Trophoblast cell (in vitro differentiated cells and primary cell): ENCODE results near the gene C1orf35.

ENCODE experiments used
- DNase-seq, 2 donors: peaks; one replicate each; pipeline ENCODE4 v3.0.0-alpha.2; 2016
- H2AFZ ChIP-seq: 2 replicates; pipeline ENCODE4 v1.6.1; 2013; ENCODE audit warnings: low read length, moderate library complexity, mild to moderate bottlenecking; ENCODE audit not compliant: insufficient read depth, poor library complexity
- H2AK5ac ChIP-seq: 2 replicates; pipeline ENCODE4 v1.6.1; 2013; ENCODE audit warnings: mild to moderate bottlenecking, low read length
- H2BK120ac ChIP-seq: 2 replicates; pipeline ENCODE4 v1.6.1; 2013; ENCODE audit warnings: low read length, mild to moderate bottlenecking, moderate library complexity; ENCODE audit not compliant: insufficient read depth, poor library complexity
- H2BK12ac ChIP-seq: 2 replicates; pipeline ENCODE4 v1.6.1; 2013; ENCODE audit warnings: mild to moderate bottlenecking, low read length, moderate library complexity
- H2BK5ac ChIP-seq: 2 replicates; pipeline ENCODE4 v1.6.1; 2013; ENCODE audit warnings: low read length, low read depth, moderate library complexity, mild to moderate bottlenecking; ENCODE audit not compliant: poor library complexity
- H3K14ac ChIP-seq: 2 replicates; pipeline ENCODE4 v1.6.1; 2013; ENCODE audit warnings: mild to moderate bottlenecking, low read length
- H3K18ac ChIP-seq: 2 replicates; pipeline ENCODE4 v1.6.1; 2013; ENCODE audit warnings: mild to moderate bottlenecking, low read length
- H3K23ac ChIP-seq: 2 replicates; pipeline ENCODE4 v1.6.1; 2013; ENCODE audit warnings: low read length
- H3K27ac ChIP-seq: 2 replicates; pipeline ENCODE4 v1.5.1; 2013; ENCODE audit warnings: low read depth, mild to moderate bottlenecking, inconsistent platforms, low read length, moderate library complexity
- H3K27me3 ChIP-seq: 2 replicates; pipeline ENCODE4 v1.6.1; 2013; ENCODE audit warnings: inconsistent platforms, mild to moderate bottlenecking, low read length, moderate library complexity; ENCODE audit not compliant: insufficient read depth
- H3K36me3 ChIP-seq, 2 experiments: 1 replicate in 1 of 2; 2 replicates in 1 of 2; pipeline ENCODE4 v1.6.1; 2013; ENCODE audit warnings: low read length in 2 of 2, mild to moderate bottlenecking in 2 of 2, moderate library complexity in 1 of 2; ENCODE audit not compliant: insufficient read depth in 2 of 2, control insufficient read depth in 1 of 2
- H3K4ac ChIP-seq: 2 replicates; pipeline ENCODE4 v1.6.1; 2013; ENCODE audit warnings: low read depth, mild to moderate bottlenecking, low read length, moderate library complexity
- H3K4me1 ChIP-seq, 2 experiments: 1 replicate in 1 of 2; 2 replicates in 1 of 2; pipeline ENCODE4 v1.6.1; 2013; ENCODE audit warnings: low read length in 2 of 2, mild to moderate bottlenecking in 2 of 2, moderate library complexity in 1 of 2; ENCODE audit not compliant: insufficient read depth in 2 of 2, control insufficient read depth in 1 of 2
- H3K4me2 ChIP-seq: 2 replicates; pipeline ENCODE4 v1.6.1; 2013; ENCODE audit warnings: inconsistent platforms, mild to moderate bottlenecking, low read length, moderate library complexity
- H3K4me3 ChIP-seq: 2 replicates; pipeline ENCODE4 v1.5.1; 2013; ENCODE audit warnings: mild to moderate bottlenecking, low read depth, low read length, inconsistent platforms
- H3K79me1 ChIP-seq: one replicate; pipeline ENCODE4 v1.6.1; 2013; ENCODE audit warnings: low read length
- H3K79me2 ChIP-seq: 2 replicates; pipeline ENCODE4 v1.6.1; 2013; ENCODE audit warnings: low read length, mild to moderate bottlenecking; ENCODE audit not compliant: control insufficient read depth, insufficient read depth, poor library complexity
- H3K9ac ChIP-seq: 2 replicates; pipeline ENCODE4 v1.6.1; 2013; ENCODE audit warnings: mild to moderate bottlenecking, low read length
- H3K9me3 ChIP-seq: 2 replicates; pipeline ENCODE4 v1.6.1; 2013; ENCODE audit warnings: low read depth, mild to moderate bottlenecking, control low read depth, inconsistent platforms, low read length; ENCODE audit not compliant: insufficient read depth
- H4K12ac ChIP-seq: 2 replicates; pipeline ENCODE4 v1.6.1; 2013; ENCODE audit warnings: low read depth, mild to moderate bottlenecking, low read length, moderate library complexity
- H4K8ac ChIP-seq: 2 replicates; pipeline ENCODE4 v1.6.1; 2013; ENCODE audit warnings: low read depth, mild to moderate bottlenecking, low read length, moderate library complexity
- H4K91ac ChIP-seq: one replicate; pipeline ENCODE4 v1.6.1; 2013; ENCODE audit warnings: low read depth, mild to moderate bottlenecking, low read length, moderate library complexity
- WGBS: extraction: QIAGEN DNeasy Blood & Tissue Kit; methylation state at CpG from one replicate; pipeline ENCODE4 v1.1.7; 2013; ENCODE audit warnings: missing lambda C conversion rate; ENCODE audit not compliant: insufficient read length, insufficient coverage; ENCODE audit errors: extremely low coverage; 5-methylcytosine and 5-hydroxymethylcytosine counted together

The C1orf35 gene

DNA sequence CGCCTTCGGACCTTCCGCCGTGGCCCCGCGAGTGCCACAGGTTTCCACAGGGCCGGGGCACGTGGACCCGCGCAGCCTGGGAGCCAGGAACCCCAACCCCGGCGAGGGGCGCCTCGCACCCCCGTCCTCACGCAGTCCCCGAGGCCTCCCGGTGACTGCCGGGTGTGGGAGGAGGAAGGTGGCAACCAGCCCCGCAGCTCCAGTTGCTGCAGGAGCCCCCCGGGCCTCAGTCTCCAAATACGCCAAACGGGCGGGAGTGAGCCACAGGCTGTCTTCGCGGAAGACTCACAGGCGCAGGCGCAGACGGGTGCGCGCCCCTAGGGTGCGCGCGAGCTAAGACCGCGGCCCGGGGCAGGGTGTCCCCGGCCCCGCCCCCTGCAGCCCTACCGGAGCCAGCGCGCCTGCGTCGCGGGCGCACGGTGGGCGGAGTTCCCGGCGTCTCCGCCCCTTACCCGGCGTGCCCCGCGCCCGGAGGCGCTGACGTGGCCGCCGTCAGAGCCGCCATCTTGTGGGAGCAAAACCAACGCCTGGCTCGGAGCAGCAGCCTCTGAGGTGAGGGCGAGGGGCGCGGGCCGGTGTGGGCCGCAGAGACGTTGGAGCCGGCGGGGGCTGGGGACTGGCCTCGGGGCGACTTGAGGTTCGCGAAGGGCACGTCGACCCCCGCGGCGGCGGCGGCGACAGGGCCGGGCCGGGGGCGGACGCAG, 20.8 kb downstream of the C1orf35 start, which contains the start of gene ARF1:
TSS of gene ARF1 (plus strand) at position 495 of the 704 bp plus-strand sequence. CDS start 14,407 bp downstream, outside the sequence.
- Histone ChIP-seq H3K9ac (peak within 1 kb of the TSS; percentile 83), H3K27ac (peak within 1 kb of the TSS; percentile 78), H3K36me3 (peaks cover 4 to 9% of the 10 kb centered on the region in 2 experiments), H2AK5ac (peak within 1 kb of the TSS; percentile 93), H4K8ac (peak within 1 kb of the TSS; percentile 99), H3K18ac (peak within 1 kb of the TSS; percentile 91), H3K4me3 (peak within 1 kb of the TSS; percentile 96), H4K12ac (peak within 1 kb of the TSS; percentile 99), H2AFZ (peak within 1 kb of the TSS; percentile 98), H3K9me3 (no peaks in the 10 kb centered on the region), H3K27me3 (peaks cover 3% of the 10 kb centered on the region), H3K23ac (no peak within 1 kb of the TSS), H3K79me1 (peaks cover 15% of the 10 kb centered on the region), H2BK5ac (peak within 1 kb of the TSS; percentile 89), H4K91ac (peak within 1 kb of the TSS; percentile 98), H3K79me2 (peaks cover 43% of the 10 kb centered on the region), H3K14ac (peak within 1 kb of the TSS; percentile 98), H3K4me2 (peak within 1 kb of the TSS; percentile 94), H3K4ac (peak within 1 kb of the TSS; percentile 100), H3K4me1 (peaks cover 17 to 35% of the 10 kb centered on the region in 2 experiments), H2BK12ac (peak within 1 kb of the TSS; percentile 6), H2BK120ac (peak within 1 kb of the TSS; percentile 97)
- WGBS = no CpG with 5 or more reads among the region's 87 CpGs
- DNase-seq = peak; percentile 90 to 97

DNA sequence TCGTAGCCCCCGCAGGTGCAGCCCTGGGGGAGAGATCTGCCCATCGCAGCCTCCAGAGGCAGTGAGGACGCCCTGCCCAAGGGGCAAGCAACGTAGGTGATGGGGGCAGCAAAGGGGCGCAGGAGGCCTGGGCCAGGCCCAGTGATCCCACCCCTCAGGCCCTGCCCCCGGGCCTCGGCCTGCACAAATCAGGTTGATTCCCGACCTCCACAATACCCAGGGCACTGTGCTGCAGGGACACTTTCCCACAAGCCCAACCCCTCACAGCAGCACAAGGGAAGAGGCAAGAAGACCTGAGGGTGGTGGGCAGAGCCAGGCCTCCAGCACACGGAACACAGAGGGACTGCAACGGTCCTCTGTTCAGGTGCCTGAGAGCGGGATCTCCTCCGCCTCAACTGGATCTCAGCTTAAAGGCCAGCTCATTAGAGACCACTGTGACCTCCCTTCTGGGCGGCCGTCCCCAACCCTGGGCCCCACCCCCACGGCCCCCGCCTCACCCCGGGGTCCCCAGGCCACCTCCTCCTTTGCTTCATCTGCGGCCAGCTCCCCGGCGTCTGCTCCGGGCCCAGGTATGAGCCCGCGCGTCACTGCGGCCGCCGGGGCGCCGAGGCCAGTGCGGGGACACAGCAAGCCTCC, 21.4 kb downstream of the C1orf35 start:
- WGBS = no CpG with 5 or more reads among the region's 31 CpGs

DNA sequence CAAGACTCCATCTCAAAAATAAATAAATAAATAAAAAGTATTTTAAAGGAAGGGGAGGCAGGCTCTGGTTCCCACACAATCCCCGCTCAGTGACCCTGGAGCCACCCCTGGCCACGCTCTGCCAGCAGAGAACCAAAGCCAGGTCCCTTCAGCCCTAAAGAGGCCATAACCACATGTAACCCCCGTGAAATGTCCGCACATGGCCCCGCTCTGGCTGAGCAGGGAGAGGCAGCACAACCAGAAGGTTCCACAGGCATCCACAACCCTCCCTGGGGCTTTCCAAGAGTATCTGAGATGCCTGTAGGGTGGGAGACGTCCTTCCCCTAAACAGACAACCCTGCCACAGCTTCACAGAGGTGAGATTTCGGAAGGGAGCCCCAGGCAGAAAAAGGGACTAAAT, 22.0 kb downstream of the C1orf35 start:
- Histone ChIP-seq H2BK12ac (no peak overlapping the region), H3K4ac (peak overlapping the region; percentile 85), H3K18ac (no peak overlapping the region), H3K4me2 (peak overlapping the region; percentile 94), H3K9me3 (no peaks in the 10 kb centered on the region), H4K91ac (no peak overlapping the region), H2AFZ (no peak overlapping the region), H3K9ac (no peak overlapping the region), H2BK5ac (no peak overlapping the region), H3K4me3 (no peak overlapping the region), H4K8ac (no peak overlapping the region), H3K79me1 (peaks cover 15% of the 10 kb centered on the region), H4K12ac (no peak overlapping the region), H3K27me3 (peaks cover 3% of the 10 kb centered on the region), H2AK5ac (peak overlapping the region; percentile 93), H3K79me2 (peaks cover 38% of the 10 kb centered on the region), H3K36me3 (peaks cover 4 to 9% of the 10 kb centered on the region in 2 experiments), H3K14ac (peak overlapping the region; percentile 84), H3K23ac (no peak overlapping the region), H2BK120ac (no peak overlapping the region), H3K27ac (no peak overlapping the region), H3K4me1 (peaks cover 17 to 34% of the 10 kb centered on the region in 2 experiments)
- no peak for DNase-seq
- WGBS = no CpG with 5 or more reads among the region's 7 CpGs

More for the DNA sequence above, 21.4 kb downstream of the C1orf35 start:
- peaks cover 41% of the 10 kb centered on the region for H3K79me2 ChIP-seq
- peak overlapping the region; percentile 75 for H2BK5ac ChIP-seq
- peaks cover 4 to 9% of the 10 kb centered on the region in 2 experiments for H3K36me3 ChIP-seq
- peak overlapping the region; percentile 90 for H3K4me3 ChIP-seq
- peaks cover 17 to 34% of the 10 kb centered on the region in 2 experiments for H3K4me1 ChIP-seq
- peak overlapping the region; percentile 30 for H3K27ac ChIP-seq
- H4K12ac ChIP-seq = peak overlapping the region; percentile 99
- H2AFZ ChIP-seq = peak overlapping the region; percentile 98
- peaks cover 3% of the 10 kb centered on the region for H3K27me3 ChIP-seq
- H2BK120ac ChIP-seq = peak overlapping the region; percentile 97
- H3K79me1 ChIP-seq = peaks cover 15% of the 10 kb centered on the region
- peak overlapping the region; percentile 83 for H3K9ac ChIP-seq
- peak overlapping the region; percentile 98 for H4K91ac ChIP-seq
- peak overlapping the region; percentile 93 for H2AK5ac ChIP-seq
- H3K4me2 ChIP-seq = peak overlapping the region; percentile 94
- peak overlapping the region; percentile 98 for H3K14ac ChIP-seq
- H3K23ac ChIP-seq = no peak overlapping the region
- peak overlapping the region; percentile 99 for H4K8ac ChIP-seq
- H3K18ac ChIP-seq = peak overlapping the region; percentile 91
- peak overlapping the region; percentile 6 for H2BK12ac ChIP-seq
- H3K9me3 ChIP-seq = no peaks in the 10 kb centered on the region
- DNase-seq = peak in 1 of 2 donors; percentile 26
- H3K4ac ChIP-seq = peak overlapping the region; percentile 98

GRCh38 chr1:228079601-228080263, 23.4 kb downstream of the C1orf35 start:
- H3K4me3 ChIP-seq = no peak overlapping the region
- H3K14ac ChIP-seq = no peak overlapping the region
- no peak overlapping the region for H2AK5ac ChIP-seq
- H2BK5ac ChIP-seq = no peak overlapping the region
- peaks cover 15% of the 10 kb centered on the region for H3K79me1 ChIP-seq
- H3K4me1 ChIP-seq = peaks cover 7 to 20% of the 10 kb centered on the region in 2 experiments
- no peak overlapping the region for H3K23ac ChIP-seq
- H3K79me2 ChIP-seq = peaks cover 25% of the 10 kb centered on the region
- H3K4me2 ChIP-seq = no peak overlapping the region
- no peak overlapping the region for H3K4ac ChIP-seq
- peaks cover 3% of the 10 kb centered on the region for H3K27me3 ChIP-seq
- H4K91ac ChIP-seq = no peak overlapping the region
- no peaks in the 10 kb centered on the region for H3K9me3 ChIP-seq
- WGBS = no CpG with 5 or more reads among the region's 7 CpGs
- no peak overlapping the region for H2AFZ ChIP-seq
- no peak overlapping the region for H2BK12ac ChIP-seq
- H3K36me3 ChIP-seq = peaks cover under 1 to 8% of the 10 kb centered on the region in 2 experiments
- DNase-seq = no peak
- no peak overlapping the region for H4K8ac ChIP-seq
- H3K18ac ChIP-seq = no peak overlapping the region
- no peak overlapping the region for H3K9ac ChIP-seq
- H2BK120ac ChIP-seq = no peak overlapping the region
- H3K27ac ChIP-seq = no peak overlapping the region
- no peak overlapping the region for H4K12ac ChIP-seq
